Panc1 (cell line): Measurements from ENCODE around the gene GPR18.

Source experiments
- CTCF ChIP-seq: fragments of 450-650 bp; IDR thresholded peaks from 2 replicates; pipeline ENCODE4 v1.5.1; 2017; ENCODE audit warnings: mild to moderate bottlenecking
- POLR2AphosphoS5 ChIP-seq: IDR thresholded peaks from 2 replicates; pipeline ENCODE4 v1.6.1; 2012; ENCODE audit warnings: mild to moderate bottlenecking, low read depth, low read length, moderate library complexity
- REST ChIP-seq, 2 experiments: IDR thresholded peaks; 2 replicates each; pipeline ENCODE4 v1.6.1; 2011 to 2012; ENCODE audit warnings: low read depth in 2 of 2, control low read depth in 1 of 2, low read length in 1 of 2, mild to moderate bottlenecking in 1 of 2, moderate library complexity in 1 of 2; ENCODE audit not compliant: insufficient read depth in 1 of 2
- TCF7L2 ChIP-seq: IDR thresholded peaks from 2 replicates; pipeline ENCODE4 v1.6.1; 2011; ENCODE audit warnings: mild to moderate bottlenecking, low read depth, low read length, inconsistent platforms

GRCh38 chr13:99268822-99269221 is 10.6 kb upstream of the GPR18 start:
- no peak for TF ChIP-seq CTCF
- TF ChIP-seq POLR2AphosphoS5, result no peak
- no peak for TF ChIP-seq REST (IDR thresholded peaks at IDR 0.05; ENCODE audit: insufficient read depth in 1 of 2, low read depth in 2 of 2, low read length in 1 of 2)
- TF ChIP-seq TCF7L2, result no peak
